ENCODE measurements around the gene AVEN. TPM values are rescaled to one million over a fixed set of nuclear protein-coding genes. Genes with fewer than 3 reads are reported as not detected.

AVEN gene
- polyA plus RNA-seq, 3 donors, result 2.3 to 4.8 (median 3.4) TPM

DNA sequence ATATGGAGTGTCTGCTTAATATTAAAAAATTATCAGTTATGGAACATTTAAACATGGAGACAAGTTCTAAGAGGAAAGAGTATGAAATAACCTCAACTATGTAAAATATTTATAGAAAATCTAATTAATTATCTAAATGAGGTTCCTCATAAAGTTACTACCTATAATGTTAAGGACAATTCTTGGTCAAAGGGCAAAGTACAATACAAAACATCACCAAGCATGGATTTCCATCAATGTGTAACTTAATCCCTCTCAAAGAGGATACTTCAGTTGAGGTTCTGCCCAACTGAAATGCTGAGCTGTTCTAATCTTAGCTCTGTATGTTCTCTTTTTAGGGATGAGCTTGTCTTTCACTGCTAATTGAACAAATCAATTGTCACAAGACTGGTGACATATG lies 126.7 kb downstream of the AVEN start:
- Mint-ChIP-seq H3K4me3 (no peak overlapping the region), H3K4me1 (no peaks in the 10 kb centered on the region), H3K9me3 (peaks cover 0 to 3% (median 0%) of the 10 kb centered on the region in 7 donors), H3K27me3 (ENCODE audit: low read depth in 3 of 3) (peaks cover 0 to 2% (median 0%) of the 10 kb centered on the region in 3 donors), H3K27ac (no peak overlapping the region), H3K36me3 (no peaks in the 10 kb centered on the region)
- TF ChIP-seq CTCF (IDR thresholded peaks at IDR 0.05), result no peak
- H3K9me3 ChIP-seq (replicated peaks in 1 of 2; ENCODE audit: control insufficient read depth in 1 of 2, insufficient read depth in 1 of 2, low read length in 2 of 2), result no peaks in the 10 kb centered on the region
- H3K4me3 ChIP-seq (replicated peaks in 1 of 3; ENCODE audit: low read depth in 2 of 3, low read length in 3 of 3), result no peak overlapping the region
- no peaks in the 10 kb centered on the region for H3K36me3 ChIP-seq (replicated peaks in 1 of 2; ENCODE audit: control insufficient read depth in 1 of 2, insufficient read depth in 2 of 2, low read length in 2 of 2)
- no peaks in the 10 kb centered on the region for H4K20me1 ChIP-seq (ENCODE audit: insufficient read depth, low read length)
- intact Hi-C loops (cut with micrococcal nuclease), result no loop called here
- H3K4me2 ChIP-seq (replicated peaks; ENCODE audit: extremely low read depth, low read length, poor library complexity, severe bottlenecking), result no peak overlapping the region
- H3K79me2 ChIP-seq (ENCODE audit: insufficient read depth, low read length), result no peaks in the 10 kb centered on the region
- no peaks in the 10 kb centered on the region for H3K4me1 ChIP-seq (ENCODE audit: control insufficient read depth in 1 of 2, insufficient read depth in 2 of 2, low read length in 2 of 2)
- H3K9ac ChIP-seq (ENCODE audit: insufficient read depth, low read length, poor library complexity, severe bottlenecking), result no peak overlapping the region
- H2AFZ ChIP-seq (ENCODE audit: insufficient read depth, low read depth, low read length, poor library complexity, severe bottlenecking), result no peak overlapping the region
- no peak for DNase-seq
- H3K27me3 ChIP-seq (ENCODE audit: control insufficient read depth in 2 of 2, insufficient read depth in 2 of 2, low read length in 2 of 2), result no peaks in the 10 kb centered on the region
- H3K27ac ChIP-seq (ENCODE audit: low read depth in 1 of 2, low read length in 2 of 2), result no peak overlapping the region

DNA sequence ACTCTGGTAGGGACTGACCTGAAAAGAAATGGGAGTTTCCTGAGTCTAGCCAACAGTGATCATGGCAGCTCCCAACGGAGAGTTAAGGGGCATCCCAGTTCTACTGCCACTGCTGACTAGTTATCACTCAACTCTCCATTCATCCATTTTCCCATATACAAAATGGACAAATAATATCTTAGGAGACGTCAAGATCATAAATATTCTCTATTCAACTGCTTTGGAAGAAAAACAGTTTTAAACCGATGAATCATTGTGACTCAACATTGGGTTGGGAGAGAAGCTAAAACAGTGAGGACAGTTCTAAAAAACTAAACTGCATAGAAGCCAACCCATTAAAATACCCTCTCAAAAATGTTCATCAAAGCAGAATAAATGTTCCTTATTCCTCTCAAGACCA lies 128.3 kb downstream of the AVEN start:
- no peak for TF ChIP-seq CTCF (IDR thresholded peaks at IDR 0.05)
- Histone ChIP-seq H3K36me3 (replicated peaks in 1 of 2; ENCODE audit: control insufficient read depth in 1 of 2, insufficient read depth in 2 of 2, low read length in 2 of 2) (no peaks in the 10 kb centered on the region), H3K9me3 (replicated peaks in 1 of 2; ENCODE audit: control insufficient read depth in 1 of 2, insufficient read depth in 1 of 2, low read length in 2 of 2) (no peaks in the 10 kb centered on the region), H3K4me2 (replicated peaks; ENCODE audit: extremely low read depth, low read length, poor library complexity, severe bottlenecking) (no peak overlapping the region), H3K9ac (ENCODE audit: insufficient read depth, low read length, poor library complexity, severe bottlenecking) (no peak overlapping the region), H3K4me1 (ENCODE audit: control insufficient read depth in 1 of 2, insufficient read depth in 2 of 2, low read length in 2 of 2) (no peaks in the 10 kb centered on the region), H2AFZ (ENCODE audit: insufficient read depth, low read depth, low read length, poor library complexity, severe bottlenecking) (no peak overlapping the region), H3K27me3 (ENCODE audit: control insufficient read depth in 2 of 2, insufficient read depth in 2 of 2, low read length in 2 of 2) (no peaks in the 10 kb centered on the region), H3K27ac (ENCODE audit: low read depth in 1 of 2, low read length in 2 of 2) (no peak overlapping the region), H4K20me1 (ENCODE audit: insufficient read depth, low read length) (no peaks in the 10 kb centered on the region), H3K79me2 (ENCODE audit: insufficient read depth, low read length) (no peaks in the 10 kb centered on the region), H3K4me3 (replicated peaks in 1 of 3; ENCODE audit: low read depth in 2 of 3, low read length in 3 of 3) (no peak overlapping the region)
- no peak overlapping the region for H3K4me3 Mint-ChIP-seq
- peaks cover 3% of the 10 kb centered on the region for H3K4me1 Mint-ChIP-seq
- intact Hi-C loops (cut with micrococcal nuclease), result no loop called here
- H3K27ac Mint-ChIP-seq, result no peak overlapping the region
- H3K9me3 Mint-ChIP-seq, result peaks cover 0 to 3% (median 0%) of the 10 kb centered on the region in 7 donors
- peaks cover 0 to 2% (median 0%) of the 10 kb centered on the region in 3 donors for H3K27me3 Mint-ChIP-seq (ENCODE audit: low read depth in 3 of 3)
- DNase-seq, result no peak
- no peaks in the 10 kb centered on the region for H3K36me3 Mint-ChIP-seq
- no CpG with 5 or more reads among the region's 3 CpGs for WGBS (ENCODE audit: insufficient coverage)
